GM12878 (cell line): ENCODE results near the gene CCDC191. TPM values are rescaled to one million over a fixed set of nuclear protein-coding genes. Genes with fewer than 3 reads are reported as not detected.

Experiments
- ATAC-seq: fragments of 200-7000 bp; cut with Tn5 transposase; 3 replicates; pipeline ENCODE4 v1.9.1; 2020; ENCODE audit warnings: mild to moderate bottlenecking, moderate library complexity
- BruUV-seq: library from RNA; stranded (reverse); fragments of 400-500 nt; replicated peaks from 2 replicates; lab custom pipeline; 2021; lab: Mats Ljungman, UMichigan
- CTCF ChIA-PET: fragments of 300-600 bp; sonication (Branson Sonifier 250); formaldehyde crosslinking; extraction: SDS; loops from one replicate; lab custom pipeline; 2021; ENCODE audit warnings: inconsistent platforms; lab: Yijun Ruan, JAX
- POLR2A ChIA-PET: fragments of 350-600 bp; formaldehyde crosslinking; extraction: SDS; loops from one replicate; lab custom pipeline; 2021; ENCODE audit warnings: inconsistent platforms; lab: Charles Lee
- RAD21 ChIA-PET: fragments of 300-600 bp; sonication (Branson Sonifier 250); formaldehyde crosslinking; loops from one replicate; lab custom pipeline; 2023; ENCODE audit warnings: antibody characterized with exemption; ENCODE audit not compliant: unreplicated experiment; lab: Charles Lee
- SMC1A ChIA-PET: fragments of 300-600 bp; sonication (Branson Sonifier 250); formaldehyde crosslinking; loops from one replicate; lab custom pipeline; 2023; ENCODE audit not compliant: unreplicated experiment, uncharacterized antibody; lab: Charles Lee
- DNase-seq: peaks from one replicate; pipeline ENCODE4 v3.0.0-alpha.2; 2011; ENCODE audit warnings: low read depth, low spot score
- FAIRE-seq: peaks from 3 replicates; lab custom pipeline; 2011; peaks lifted over from hg19 to GRCh38; lab: Jason Lieb, UNC
- H2AFZ ChIP-seq: 2 replicates; pipeline ENCODE4 v1.6.0; 2011; ENCODE audit warnings: low read depth, low read length, control low read depth; ENCODE audit not compliant: control insufficient read depth
- H3K27ac ChIP-seq: 2 replicates; pipeline ENCODE4 v1.5.1; 2011; ENCODE audit warnings: control low read depth; ENCODE audit not compliant: control insufficient read depth, insufficient read depth
- H3K27me3 ChIP-seq, 2 experiments: replicated peaks in 1 of 2; 2 replicates each; pipeline versions ENCODE4 v1.6.0 to v1.6.1; 2011; ENCODE audit warnings: low read length in 1 of 2; ENCODE audit not compliant: control insufficient read depth in 2 of 2, insufficient read depth in 2 of 2
- H3K36me3 ChIP-seq, 2 experiments: 2 replicates each; pipeline ENCODE4 v1.5.1; 2011; ENCODE audit warnings: low read length in 1 of 2; ENCODE audit not compliant: control insufficient read depth in 2 of 2, insufficient read depth in 2 of 2
- H3K4me1 ChIP-seq: 2 replicates; pipeline ENCODE4 v1.6.1; 2011; ENCODE audit warnings: mild to moderate bottlenecking, low read length, moderate library complexity, mixed read lengths; ENCODE audit not compliant: control insufficient read depth, insufficient read depth
- H3K4me2 ChIP-seq: 2 replicates; pipeline ENCODE4 v1.6.0; 2011; ENCODE audit warnings: control low read depth; ENCODE audit not compliant: control insufficient read depth, insufficient read depth
- H3K4me3 ChIP-seq: fragments of 200-600 bp; sonication (generic); 2 replicates; pipeline ENCODE4 v1.5.1; 2016
- H3K79me2 ChIP-seq: 2 replicates; pipeline ENCODE4 v1.6.0; 2011; ENCODE audit warnings: low read length; ENCODE audit not compliant: control insufficient read depth, insufficient read depth
- H3K9ac ChIP-seq: 2 replicates; pipeline ENCODE4 v1.8.0; 2011; ENCODE audit warnings: low read length, control low read depth, mixed read lengths; ENCODE audit not compliant: control insufficient read depth, insufficient read depth
- H3K9me3 ChIP-seq: replicated peaks from 3 replicates; pipeline ENCODE4 v1.5.1; 2011; ENCODE audit warnings: mild to moderate bottlenecking, low read length; ENCODE audit not compliant: control insufficient read depth, insufficient read depth
- H4K20me1 ChIP-seq: 2 replicates; pipeline ENCODE4 v1.6.0; 2011; ENCODE audit not compliant: control insufficient read depth, insufficient read depth
- CEBPZ ChIP-seq: fragments of 150-350 bp; IDR thresholded peaks from 2 replicates; pipeline ENCODE4 v1.6.1; 2016; ENCODE audit warnings: low read depth, low read length
- E2F4 ChIP-seq: IDR thresholded peaks from 2 replicates; pipeline ENCODE4 v1.6.1; 2012; ENCODE audit warnings: low read depth, low read length, improper control_type of control experiment
- FOXK2 ChIP-seq: fragments of 450-650 bp; IDR thresholded peaks from 2 replicates; pipeline ENCODE4 v1.6.1; 2017; ENCODE audit warnings: mild to moderate bottlenecking, moderate library complexity
- FOXM1 ChIP-seq: IDR thresholded peaks from 2 replicates; pipeline ENCODE4 v1.6.1; 2012; ENCODE audit warnings: low read depth, mild to moderate bottlenecking, inconsistent platforms, low read length, moderate library complexity
- GATAD2B ChIP-seq: fragments of 450-650 bp; conservative IDR thresholded peaks from 2 replicates; pipeline ENCODE4 v1.6.1; 2017; ENCODE audit warnings: low read depth, mild to moderate bottlenecking, moderate library complexity
- HDGF ChIP-seq: fragments of 450-650 bp; IDR thresholded peaks from 2 replicates; pipeline ENCODE4 v1.6.1; 2016; ENCODE audit warnings: antibody characterized with exemption
- IKZF2 ChIP-seq, 2 experiments: fragments of 450-650 bp; IDR thresholded peaks; 2 replicates each; pipeline ENCODE4 v1.6.1; 2017; ENCODE audit warnings: mild to moderate bottlenecking in 2 of 2, moderate library complexity in 2 of 2
- NFIC ChIP-seq: IDR thresholded peaks from 2 replicates; pipeline ENCODE4 v1.6.1; 2012; ENCODE audit warnings: low read depth, mild to moderate bottlenecking, inconsistent platforms, low read length, moderate library complexity
- POLR2AphosphoS5 ChIP-seq: IDR thresholded peaks from 2 replicates; pipeline ENCODE4 v1.6.1; 2011; ENCODE audit warnings: mild to moderate bottlenecking, low read length, inconsistent platforms
- RUNX3 ChIP-seq: IDR thresholded peaks from 2 replicates; pipeline ENCODE4 v1.6.1; 2012; ENCODE audit warnings: low read length, inconsistent platforms
- SMC3 ChIP-seq: IDR thresholded peaks from 2 replicates; pipeline ENCODE4 v1.6.1; 2011; ENCODE audit warnings: low read length, improper control_type of control experiment, borderline replicate concordance
- TARDBP ChIP-seq: IDR thresholded peaks from 2 replicates; pipeline ENCODE4 v1.6.1; 2016; ENCODE audit warnings: borderline replicate concordance
- WGBS: methylation state at CpG from one replicate; pipeline ENCODE4 v1.1.6; 2016; ENCODE audit warnings: low lambda C conversion rate; ENCODE audit not compliant: insufficient replicate concordance, insufficient coverage; ENCODE audit errors: missing lambda C conversion rate; 5-methylcytosine and 5-hydroxymethylcytosine counted together
- in situ Hi-C: fragments of 300-500 bp; cut with MboI; formaldehyde crosslinking; loops from 9 replicates; pipeline ENCODE4 v1.14.3; 2018; ENCODE audit warnings: mixed read lengths
- intact Hi-C: fragments of 100-400 bp; cut with micrococcal nuclease; formaldehyde crosslinking; loops from one replicate; pipeline ENCODE4 v1.14.2; 2022; ENCODE audit not compliant: unreplicated experiment
- polyA plus RNA-seq, 11 experiments: library from polyadenylated mRNA; depleted of rRNA in 4 of 11; unstranded in 6 of 11; stranded (reverse) in 5 of 11; fragments of >200 nt; fragmentation: Nextera tagmentation in 4 of 11; fragmentation: Illumina TruSeq in 1 of 11; extraction: Ambion mirVana in 4 of 11; extraction: Trizol in 1 of 11; gene quantifications; 1 replicate in 1 of 11; 2 replicates in 10 of 11; pipeline versions ENCODE4 v1.2.1 to v1.2.3, GENCODE V29; 2011 to 2016; ENCODE audit warnings: inconsistent platforms in 2 of 11, missing spikeins in 2 of 11, low read depth in 1 of 11
- total RNA-seq, 4 experiments: library from RNA; depleted of rRNA in 3 of 4; stranded (reverse); fragments of >200 nt in 3 of 4; fragmentation: Illumina TruSeq in 1 of 4; extraction: Trizol in 1 of 4; gene quantifications; 2 replicates each; pipeline versions ENCODE4 v1.2.1 to v1.2.3, GENCODE V29; 2013 to 2021

The CCDC191 gene
- total and polyA plus RNA-seq, 10 of the 15 experiments (the other 5 are each of a cell fraction or from before 2014, with no cell fraction given): 1.2 to 2.9 (median 1.7) TPM

GRCh38 chr3:113966172-113966571 lies 90.2 kb downstream of the CCDC191 start:
- RAD21 ChIA-PET: no interaction called here
- DNase-seq (no peak), ATAC-seq (no peak), FAIRE-seq (no peak)
- no peak overlapping the region for H3K4me2 ChIP-seq
- POLR2A ChIA-PET: interaction anchor here (0.6 kb wide), 1 partner anchor 17 kb away, joined by 3 read pairs; no protein-coding TSS in a partner anchor
- H3K36me3 ChIP-seq: no peaks in the 10 kb centered on the region
- BruUV-seq: no TSS peak
- WGBS: 100% methylated on average over 2 of the region's 2 CpGs
- H3K27me3 ChIP-seq: no peaks in the 10 kb centered on the region
- H3K9ac ChIP-seq: no peak overlapping the region
- H2AFZ ChIP-seq: no peak overlapping the region
- no peaks in the 10 kb centered on the region for H4K20me1 ChIP-seq
- no peaks in the 10 kb centered on the region for H3K9me3 ChIP-seq
- CTCF ChIA-PET: no interaction called here
- H3K4me3 ChIP-seq: no peak overlapping the region
- TF ChIP-seq POLR2AphosphoS5 (no peak), E2F4 (no peak), FOXK2 (no peak), NFIC (no peak), HDGF (no peak), TARDBP (no peak), SMC3 (no peak), GATAD2B (no peak), FOXM1 (no peak), CEBPZ (no peak), RUNX3 (no peak), IKZF2 (IDR thresholded peaks at IDR 0.05) (no peak)
- in situ Hi-C loops: no loop called here
- SMC1A ChIA-PET: no interaction called here
- intact Hi-C loops: no loop called here
- H3K4me1 ChIP-seq: no peaks in the 10 kb centered on the region
- H3K27ac ChIP-seq: no peak overlapping the region
- no peaks in the 10 kb centered on the region for H3K79me2 ChIP-seq
